ENCODE results near the gene CAST. TPM values are rescaled to one million over a fixed set of nuclear protein-coding genes. Genes with fewer than 3 reads are reported as not detected.

The CAST gene
- total RNA-seq, 1 experiment from 2014 or later = 52.3 TPM

DNA sequence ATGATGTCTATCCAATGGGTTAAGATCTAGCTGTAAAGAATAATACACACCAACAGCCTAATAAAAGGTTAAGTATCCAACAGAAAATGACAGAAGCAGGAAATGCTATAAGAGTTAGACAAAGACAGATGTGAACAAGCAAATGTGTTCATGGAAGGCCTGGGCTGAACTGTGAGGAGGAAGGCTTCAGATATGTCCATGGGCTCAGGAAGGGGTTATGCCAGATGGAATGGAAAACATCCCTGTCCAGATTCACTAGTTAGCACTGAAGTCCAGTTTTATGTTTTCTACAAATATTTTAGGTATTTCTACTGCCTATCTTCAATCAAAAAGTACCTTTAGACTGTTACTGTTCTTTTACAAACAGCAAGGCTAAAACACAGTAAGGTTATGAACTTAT is 118.5 kb downstream of the CAST start:
- no peak overlapping the region for H3K9ac ChIP-seq (ENCODE audit: extremely low read depth, insufficient read length, low read length)
- no peak overlapping the region for H3K27ac ChIP-seq (ENCODE audit: insufficient read length, low read depth, low read length)
- no peaks in the 10 kb centered on the region for H3K79me1 ChIP-seq (ENCODE audit: insufficient read depth, low read depth, low read length, poor library complexity, severe bottlenecking)
- H2BK12ac ChIP-seq (ENCODE audit: insufficient read length, low read depth, low read length) = no peak overlapping the region
- H2BK5ac ChIP-seq (ENCODE audit: insufficient read length, low read length) = no peak overlapping the region
- no peak overlapping the region for H2BK120ac ChIP-seq (ENCODE audit: low read depth, low read length, poor library complexity, severe bottlenecking)
- no peak overlapping the region for H3K27ac Mint-ChIP-seq
- H3K79me2 ChIP-seq (ENCODE audit: insufficient read depth, low read length) = no peaks in the 10 kb centered on the region
- no peak overlapping the region for H3K4ac ChIP-seq (ENCODE audit: low read depth, low read length)
- no peak overlapping the region for H3T11ph ChIP-seq (ENCODE audit: low read length)
- H3K9me3 ChIP-seq (ENCODE audit: control insufficient read depth, low read depth, low read length) = no peaks in the 10 kb centered on the region
- no peak overlapping the region for H3K14ac ChIP-seq (ENCODE audit: insufficient read depth, low read length)
- no peak overlapping the region for H2BK20ac ChIP-seq (ENCODE audit: low read depth, low read length, poor library complexity, severe bottlenecking)
- no peak overlapping the region for H2BK15ac ChIP-seq (ENCODE audit: low read depth, low read length)
- no peak overlapping the region for H3K56ac ChIP-seq (ENCODE audit: insufficient read length, low read depth, low read length)
- no peaks in the 10 kb centered on the region for H4K20me1 ChIP-seq (ENCODE audit: control insufficient read depth, insufficient read depth, insufficient read length)
- H4K5ac ChIP-seq (ENCODE audit: insufficient read length, low read depth, low read length) = no peak overlapping the region
- no peaks in the 10 kb centered on the region for H3K23me2 ChIP-seq (ENCODE audit: insufficient read length, low read depth, low read length, poor library complexity, severe bottlenecking)
- no peak overlapping the region for H3K23ac ChIP-seq (ENCODE audit: insufficient read length, low read depth, low read length)
- H2AK5ac ChIP-seq (ENCODE audit: insufficient read length, low read length) = no peak overlapping the region
- no peaks in the 10 kb centered on the region for H3K4me1 ChIP-seq (ENCODE audit: insufficient read depth, low read length)
- H3K36me3 Mint-ChIP-seq (ENCODE audit: insufficient read depth in 1 of 3, low read depth in 3 of 3) = peaks cover 0 to 16% (median 9%) of the 10 kb centered on the region in 3 experiments; a peak in 5 of 7 replicates
- H3K9me3 Mint-ChIP-seq = no peaks in the 10 kb centered on the region
- no peak overlapping the region for H3K4me2 ChIP-seq (ENCODE audit: insufficient read depth, insufficient read length, low read length)
- no peak overlapping the region for H4K8ac ChIP-seq (replicated peaks; ENCODE audit: insufficient read length, low read depth, low read length)
- no peak overlapping the region for H2AFZ ChIP-seq (ENCODE audit: low read length)
- H4K91ac ChIP-seq (ENCODE audit: insufficient read length, low read depth, low read length) = no peak overlapping the region
- no peak for DNase-seq
- no peak overlapping the region for H3K4me3 Mint-ChIP-seq
- H3K27me3 Mint-ChIP-seq (ENCODE audit: low read depth) = no peaks in the 10 kb centered on the region
- no peak overlapping the region for H3K18ac ChIP-seq (ENCODE audit: insufficient read length, low read depth, low read length)
- H3K27me3 ChIP-seq (ENCODE audit: insufficient read depth, low read length) = no peaks in the 10 kb centered on the region
- H3K4me1 Mint-ChIP-seq = no peaks in the 10 kb centered on the region
- TF ChIP-seq, protein P1, sequence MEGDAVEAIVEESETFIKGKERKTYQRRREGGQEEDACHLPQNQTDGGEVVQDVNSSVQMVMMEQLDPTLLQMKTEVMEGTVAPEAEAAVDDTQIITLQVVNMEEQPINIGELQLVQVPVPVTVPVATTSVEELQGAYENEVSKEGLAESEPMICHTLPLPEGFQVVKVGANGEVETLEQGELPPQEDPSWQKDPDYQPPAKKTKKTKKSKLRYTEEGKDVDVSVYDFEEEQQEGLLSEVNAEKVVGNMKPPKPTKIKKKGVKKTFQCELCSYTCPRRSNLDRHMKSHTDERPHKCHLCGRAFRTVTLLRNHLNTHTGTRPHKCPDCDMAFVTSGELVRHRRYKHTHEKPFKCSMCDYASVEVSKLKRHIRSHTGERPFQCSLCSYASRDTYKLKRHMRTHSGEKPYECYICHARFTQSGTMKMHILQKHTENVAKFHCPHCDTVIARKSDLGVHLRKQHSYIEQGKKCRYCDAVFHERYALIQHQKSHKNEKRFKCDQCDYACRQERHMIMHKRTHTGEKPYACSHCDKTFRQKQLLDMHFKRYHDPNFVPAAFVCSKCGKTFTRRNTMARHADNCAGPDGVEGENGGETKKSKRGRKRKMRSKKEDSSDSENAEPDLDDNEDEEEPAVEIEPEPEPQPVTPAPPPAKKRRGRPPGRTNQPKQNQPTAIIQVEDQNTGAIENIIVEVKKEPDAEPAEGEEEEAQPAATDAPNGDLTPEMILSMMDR (conservative IDR thresholded peaks at IDR 0.05) = no peak

Measured in H9 (cell line).